Liver (tissue), 9 donors: ENCODE data around the gene RETN. TPM values are rescaled to one million over a fixed set of nuclear protein-coding genes. Genes with fewer than 3 reads are reported as not detected.

Source experiments
- DNase-seq: peaks from one replicate; pipeline ENCODE4 v3.0.0-alpha.2; 2017; ENCODE audit warnings: low spot score
- H3K27ac ChIP-seq, 2 donors: one replicate each; pipeline ENCODE4 v1.7.0; 2013; ENCODE audit warnings: inconsistent platforms in 2 of 2, low read length in 2 of 2, control low read depth in 1 of 2, low read depth in 1 of 2, mild to moderate bottlenecking in 1 of 2
- H3K27me3 ChIP-seq, 4 donors: one replicate each; pipeline versions ENCODE4 v1.6.1 to v1.7.0; 2013; ENCODE audit warnings: low read length in 3 of 4, inconsistent platforms in 1 of 4, mild to moderate bottlenecking in 1 of 4, moderate library complexity in 1 of 4; ENCODE audit not compliant: control insufficient read depth in 4 of 4, insufficient read depth in 4 of 4
- H3K36me3 ChIP-seq, 4 donors: one replicate each; pipeline versions ENCODE4 v1.6.1 to v1.7.0; 2013; ENCODE audit warnings: low read length in 3 of 4, mild to moderate bottlenecking in 3 of 4, low read depth in 1 of 4, moderate library complexity in 1 of 4; ENCODE audit not compliant: control insufficient read depth in 4 of 4, insufficient read depth in 3 of 4
- H3K4me1 ChIP-seq, 4 donors: one replicate each; pipeline versions ENCODE4 v1.6.1 to v1.7.0; 2013; ENCODE audit warnings: low read length in 3 of 4, mild to moderate bottlenecking in 3 of 4, moderate library complexity in 1 of 4; ENCODE audit not compliant: control insufficient read depth in 4 of 4, insufficient read depth in 4 of 4
- H3K4me3 ChIP-seq, 3 donors: one replicate each; pipeline versions ENCODE4 v1.6.1 to v1.7.0; 2013; ENCODE audit warnings: low read length in 3 of 3, control low read depth in 1 of 3, low read depth in 1 of 3, mild to moderate bottlenecking in 1 of 3
- H3K9ac ChIP-seq, 2 donors: one replicate each; pipeline ENCODE4 v1.7.0; 2013; ENCODE audit warnings: low read length in 2 of 2, mild to moderate bottlenecking in 2 of 2, moderate library complexity in 2 of 2, control low read depth in 1 of 2, low read depth in 1 of 2
- H3K9me3 ChIP-seq, 4 donors: one replicate each; pipeline versions ENCODE4 v1.6.1 to v1.7.0; 2013; ENCODE audit warnings: low read length in 3 of 4; ENCODE audit not compliant: control insufficient read depth in 4 of 4
- CTCF ChIP-seq: fragments of 150-350 bp; IDR thresholded peaks from 2 replicates; pipeline ENCODE4 v1.5.1; 2017; ENCODE audit warnings: improper control_type of control experiment, low read depth, low read length; ENCODE audit not compliant: missing input control
- FOXA1 ChIP-seq: IDR thresholded peaks from 2 replicates; pipeline ENCODE4 v1.6.1; 2016; ENCODE audit warnings: antibody characterized with exemption
- FOXA2 ChIP-seq: IDR thresholded peaks from 2 replicates; pipeline ENCODE4 v1.6.1; 2016; ENCODE audit warnings: antibody characterized with exemption
- HNF4A ChIP-seq, 2 donors: conservative IDR thresholded peaks; 2 replicates each; pipeline ENCODE4 v1.6.1; 2016; ENCODE audit warnings: antibody characterized with exemption in 2 of 2, mild to moderate bottlenecking in 2 of 2
- HNF4G ChIP-seq: IDR thresholded peaks from 2 replicates; pipeline ENCODE4 v1.6.1; 2016; ENCODE audit warnings: antibody characterized with exemption
- JUND ChIP-seq, 2 donors: IDR thresholded peaks; 2 replicates each; pipeline ENCODE4 v1.6.1; 2016; ENCODE audit warnings: antibody characterized with exemption in 2 of 2
- RAD21 ChIP-seq, 2 donors: IDR thresholded peaks; 2 replicates each; pipeline ENCODE4 v1.6.1; 2016; ENCODE audit warnings: antibody characterized with exemption in 2 of 2, mild to moderate bottlenecking in 2 of 2
- YY1 ChIP-seq: IDR thresholded peaks from 2 replicates; pipeline ENCODE4 v1.6.1; 2016; ENCODE audit warnings: antibody characterized with exemption, mild to moderate bottlenecking
- ZBTB33 ChIP-seq: IDR thresholded peaks from 2 replicates; pipeline ENCODE4 v1.6.1; 2016; ENCODE audit warnings: antibody characterized with exemption
- WGBS: extraction: QIAGEN DNeasy Blood & Tissue Kit; methylation state at CpG from one replicate; pipeline ENCODE4 v1.1.7; 2013; 5-methylcytosine and 5-hydroxymethylcytosine counted together
- polyA plus RNA-seq, 2 donors: library from polyadenylated mRNA; stranded (reverse) in 1 of 2; unstranded in 1 of 2; fragments of 200-250 nt in 1 of 2; fragments of >200 nt in 1 of 2; fragmentation: Nextera tagmentation in 1 of 2; extraction: Ambion mirVana in 1 of 2; gene quantifications; one replicate each; pipeline versions ENCODE4 v1.2.1 to v1.2.3, GENCODE V29; 2013 to 2015
- total RNA-seq, 2 donors: library from RNA; depleted of rRNA; stranded (reverse); fragments of >200 nt; gene quantifications; one replicate each; pipeline ENCODE4 v1.2.3, GENCODE V29; 2014
- TF ChIP-seq, protein P1 (sequence below): IDR thresholded peaks from 2 replicates; pipeline ENCODE4 v1.6.1; 2016; ENCODE audit warnings: antibody characterized with exemption
- donor health status: healthy.
- donor health status: healthy.
- donor health status: healthy.
- donor health status: healthy.
- donor health status: healthy.

RETN gene
- total and polyA plus RNA-seq, 4 donors: 1.9 to 11.5 TPM; not detected in 2

GRCh38 chr19:7677669-7678311 is 8.9 kb downstream of the RETN start:
- WGBS: 62% methylated on average over 12 of the region's 12 CpGs
- H3K27ac ChIP-seq: peak overlapping the region in 1 of 2 donors; percentile 4
- no peaks in the 10 kb centered on the region for H3K27me3 ChIP-seq

GRCh38 chr19:7678971-7679751 is 10.3 kb downstream of the RETN start:
- Histone ChIP-seq H3K27ac (no peak overlapping the region), H3K27me3 (no peaks in the 10 kb centered on the region), H3K4me3 (no peak overlapping the region), H3K9me3 (no peaks in the 10 kb centered on the region), H3K9ac (no peak overlapping the region), H3K4me1 (peaks cover 2 to 28% (median 13%) of the 10 kb centered on the region in 4 donors), H3K36me3 (peaks cover 0 to 6% (median 0%) of the 10 kb centered on the region in 4 donors)
- 43% methylated on average over 30 of the region's 30 CpGs for WGBS
- DNase-seq: no peak
- TF ChIP-seq HNF4G: no peak
- TF ChIP-seq CTCF: no peak
- no peak for TF ChIP-seq HNF4A (conservative IDR thresholded peaks at IDR 0.05)
- peak; percentile 54 to 69 for TF ChIP-seq RAD21 (IDR thresholded peaks at IDR 0.05)
- TF ChIP-seq FOXA2: no peak

More at GRCh38 chr19:7677669-7678311, 8.9 kb downstream of the RETN start:
- Histone ChIP-seq H3K4me3 (no peak overlapping the region), H3K4me1 (peaks cover 2 to 28% (median 13%) of the 10 kb centered on the region in 4 donors), H3K36me3 (peaks cover 0 to 2% (median 0%) of the 10 kb centered on the region in 4 donors), H3K9ac (no peak overlapping the region), H3K9me3 (no peaks in the 10 kb centered on the region)
- TF ChIP-seq, protein P1, sequence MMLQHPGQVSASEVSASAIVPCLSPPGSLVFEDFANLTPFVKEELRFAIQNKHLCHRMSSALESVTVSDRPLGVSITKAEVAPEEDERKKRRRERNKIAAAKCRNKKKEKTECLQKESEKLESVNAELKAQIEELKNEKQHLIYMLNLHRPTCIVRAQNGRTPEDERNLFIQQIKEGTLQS: no peak
- TF ChIP-seq HNF4A (conservative IDR thresholded peaks at IDR 0.05): no peak
- TF ChIP-seq JUND (IDR thresholded peaks at IDR 0.05): no peak
- no peak for TF ChIP-seq FOXA1
- TF ChIP-seq ZBTB33: no peak
- no peak for TF ChIP-seq FOXA2
- no peak for TF ChIP-seq YY1
- DNase-seq: no peak
